Measurements from ENCODE around the gene NCR1. TPM values are rescaled to one million over a fixed set of nuclear protein-coding genes. Genes with fewer than 3 reads are reported as not detected.
"Not testable (repeated sequence)": the region's sequence is repeated elsewhere in the genome, so short reads cannot be mapped to it uniquely, and the experiment has no call there.

The NCR1 gene
- total RNA-seq, 1 experiment from 2014 or later: not detected

DNA sequence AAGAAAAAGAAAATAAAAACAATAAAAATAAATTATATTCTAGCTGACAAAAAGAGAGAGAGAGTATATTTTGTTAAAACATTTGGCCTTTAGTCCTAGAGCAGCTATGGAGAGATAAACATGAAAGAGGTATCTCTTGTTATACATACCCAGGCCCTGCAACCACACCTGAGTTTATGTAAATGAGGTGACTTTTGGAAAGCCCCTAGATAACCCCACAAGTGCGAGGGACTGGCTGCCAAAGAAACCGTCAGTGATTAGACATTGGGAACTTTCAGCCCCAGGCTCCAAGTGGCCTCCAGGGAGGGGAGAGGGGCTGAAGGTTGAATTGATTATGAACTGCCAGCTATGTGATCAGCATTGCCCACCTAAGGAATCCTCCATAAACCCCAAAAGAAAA lies 43.5 kb downstream of the NCR1 start:
- in situ Hi-C loops (cut with HindIII; ENCODE audit: low pct_unique_long_range_greater_than_20kb, low sequenced_read_pairs) (no loop called here), intact Hi-C loops (cut with micrococcal nuclease; ENCODE audit: unreplicated experiment) (no loop called here)
- BruUV-seq (replicated peaks): no TSS peak
- ATAC-seq (no peak), DNase-seq (ENCODE audit: low read depth, low spot score) (no peak)
- POLR2A ChIA-PET: interaction anchor here (0.7 kb wide), 1 partner anchor 434 kb away, joined by 7 read pairs; no protein-coding TSS in a partner anchor
- Histone ChIP-seq H3K27ac (ENCODE audit: low read length) (no peak overlapping the region), H3K36me3 (ENCODE audit: control insufficient read depth, insufficient read depth, low read length) (no peaks in the 10 kb centered on the region), H3K9me3 (ENCODE audit: control insufficient read depth, insufficient read depth, low read depth, low read length) (no peaks in the 10 kb centered on the region), H3K4me3 (ENCODE audit: low read depth in 2 of 2, low read length in 2 of 2) (no peak overlapping the region), H3K27me3 (ENCODE audit: control insufficient read depth, insufficient read depth, low read length) (no peaks in the 10 kb centered on the region), H3K4me1 (ENCODE audit: control insufficient read depth, insufficient read depth, low read length) (no peaks in the 10 kb centered on the region)
- TF ChIP-seq SIN3A (IDR thresholded peaks at IDR 0.05; ENCODE audit: borderline replicate concordance, insufficient read depth, low read depth, low read length): no peak
- TF ChIP-seq CTCF (IDR thresholded peaks at IDR 0.05): no peak
- no peak for TF ChIP-seq REST (IDR thresholded peaks at IDR 0.05; ENCODE audit: insufficient read depth in 1 of 2, low read depth in 2 of 2, low read length in 1 of 2)
- TF ChIP-seq TCF7L2 (IDR thresholded peaks at IDR 0.05; ENCODE audit: low read depth, low read length): no peak
- no peak for TF ChIP-seq POLR2AphosphoS5 (IDR thresholded peaks at IDR 0.05; ENCODE audit: low read depth, low read length)
- CTCF ChIA-PET: interaction anchor here (0.6 to 0.7 kb wide), 2 partner anchors 15 to 477 kb away, joined by 4 to 5 read pairs; no protein-coding TSS in a partner anchor

DNA sequence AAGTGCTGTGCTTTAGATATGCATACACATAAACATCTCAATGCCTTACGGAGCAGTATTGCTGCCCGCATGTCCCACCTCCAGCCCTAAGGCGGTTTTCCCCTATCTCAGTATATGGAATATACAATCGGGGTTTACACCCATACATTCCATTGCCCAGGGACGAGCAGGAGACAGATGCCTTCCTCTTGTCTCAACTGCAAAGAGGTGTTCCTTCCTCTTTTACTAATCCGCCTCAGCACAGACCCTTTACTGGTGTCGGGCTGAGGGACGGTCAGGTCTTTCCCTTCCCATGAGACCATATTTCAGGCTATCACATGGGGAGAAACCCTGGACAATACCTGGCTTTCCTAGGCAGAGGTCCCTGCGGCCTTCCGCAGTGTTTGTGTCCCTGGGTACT lies 44.6 kb downstream of the NCR1 start:
- H3K4me3 ChIP-seq (ENCODE audit: low read depth in 2 of 2, low read length in 2 of 2); H3K9me3 ChIP-seq (ENCODE audit: control insufficient read depth, insufficient read depth, low read depth, low read length); H3K4me1 ChIP-seq (ENCODE audit: control insufficient read depth, insufficient read depth, low read length); POLR2A ChIA-PET; H3K27ac ChIP-seq (ENCODE audit: low read length); CTCF ChIA-PET; in situ Hi-C loops (cut with HindIII; ENCODE audit: low pct_unique_long_range_greater_than_20kb, low sequenced_read_pairs); H3K27me3 ChIP-seq (ENCODE audit: control insufficient read depth, insufficient read depth, low read length); ATAC-seq; DNase-seq (ENCODE audit: low read depth, low spot score); BruUV-seq (replicated peaks); intact Hi-C loops (cut with micrococcal nuclease; ENCODE audit: unreplicated experiment); H3K36me3 ChIP-seq (ENCODE audit: control insufficient read depth, insufficient read depth, low read length): not testable (repeated sequence)

DNA sequence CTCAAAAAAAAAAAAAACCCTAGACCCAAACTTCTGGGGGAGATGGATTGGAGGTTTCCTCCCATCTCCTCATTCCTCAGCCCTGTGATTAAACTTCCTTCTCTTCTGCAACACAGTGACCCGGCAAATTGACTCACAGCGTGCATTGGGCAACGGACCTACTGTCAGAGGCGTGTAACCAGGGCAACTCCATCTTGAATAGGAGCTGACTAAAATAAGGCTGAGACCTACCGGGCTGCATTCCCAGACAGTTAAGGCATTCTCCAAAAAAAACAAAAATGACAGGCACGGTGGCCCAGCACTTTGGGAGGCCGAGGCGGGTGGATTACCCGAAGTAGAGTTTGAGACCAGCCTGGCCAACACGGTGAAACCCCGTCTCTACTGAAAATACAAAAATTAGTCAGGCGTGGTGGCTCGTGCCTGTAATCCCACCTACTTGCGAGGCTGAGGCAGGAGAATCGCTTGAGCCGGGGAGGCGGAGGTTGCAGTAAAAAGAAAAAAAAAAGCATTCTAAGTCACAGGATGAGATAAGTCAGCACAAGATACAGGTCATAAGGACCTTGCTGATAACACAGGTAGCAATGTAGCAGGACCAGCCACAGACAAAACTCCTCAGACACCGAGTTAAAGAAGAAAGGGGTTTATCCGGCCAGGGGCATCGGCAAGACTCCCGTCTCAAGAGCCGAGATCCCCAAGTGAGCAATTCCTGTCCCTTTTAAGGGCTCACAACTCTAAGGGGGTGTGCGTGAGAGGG lies 46.8 kb downstream of the NCR1 start:
- Histone ChIP-seq H3K36me3 (ENCODE audit: control insufficient read depth, insufficient read depth, low read length) (no peaks in the 10 kb centered on the region), H3K4me3 (ENCODE audit: low read depth in 2 of 2, low read length in 2 of 2) (no peak overlapping the region), H3K27me3 (ENCODE audit: control insufficient read depth, insufficient read depth, low read length) (no peaks in the 10 kb centered on the region), H3K9me3 (ENCODE audit: control insufficient read depth, insufficient read depth, low read depth, low read length) (no peaks in the 10 kb centered on the region), H3K4me1 (ENCODE audit: control insufficient read depth, insufficient read depth, low read length) (no peaks in the 10 kb centered on the region), H3K27ac (ENCODE audit: low read length) (no peak overlapping the region)
- CTCF ChIA-PET: no interaction called here
- no peak for DNase-seq (ENCODE audit: low read depth, low spot score)
- in situ Hi-C loops (cut with HindIII; ENCODE audit: low pct_unique_long_range_greater_than_20kb, low sequenced_read_pairs): no loop called here
- BruUV-seq (replicated peaks): no TSS peak
- POLR2A ChIA-PET: no interaction called here
- ATAC-seq: no peak
- TF ChIP-seq TCF7L2 (IDR thresholded peaks at IDR 0.05; ENCODE audit: low read depth, low read length) (no peak), POLR2AphosphoS5 (IDR thresholded peaks at IDR 0.05; ENCODE audit: low read depth, low read length) (no peak), CTCF (IDR thresholded peaks at IDR 0.05) (no peak), REST (IDR thresholded peaks at IDR 0.05; ENCODE audit: insufficient read depth in 1 of 2, low read depth in 2 of 2, low read length in 1 of 2) (no peak), SIN3A (IDR thresholded peaks at IDR 0.05; ENCODE audit: borderline replicate concordance, insufficient read depth, low read depth, low read length) (no peak)
- intact Hi-C loops (cut with micrococcal nuclease; ENCODE audit: unreplicated experiment): no loop called here

Measured in Panc1 (cell line).